ENCODE measurements around the gene WDR4. TPM values are rescaled to one million over a fixed set of nuclear protein-coding genes. Genes with fewer than 3 reads are reported as not detected.

Gene WDR4
- total and polyA plus RNA-seq, 2 experiments from 2014 or later: 22.5 to 50.2 TPM

GRCh38 chr21:42829954-42830353 is 49.4 kb downstream of the WDR4 start:
- no peaks in the 10 kb centered on the region for H3K79me2 ChIP-seq (replicated peaks; ENCODE audit: insufficient read depth)
- DNase-seq (ENCODE audit: low spot score): no peak
- no peak overlapping the region for H3K27ac Mint-ChIP-seq
- no peak overlapping the region for H3K4me2 ChIP-seq
- H3K27ac ChIP-seq (ENCODE audit: low read depth): no peak overlapping the region
- H3K27me3 Mint-ChIP-seq (ENCODE audit: insufficient read depth, low read depth, poor library complexity): peaks cover 56% of the 10 kb centered on the region
- H3K27me3 ChIP-seq (ENCODE audit: insufficient read depth): peaks cover 48% of the 10 kb centered on the region
- H3K9me2 ChIP-seq (ENCODE audit: insufficient read depth): 0 out of 2 replicates have a peak, but pooled peaks cover 5% of the 10 kb centered on the region
- peaks cover 26% of the 10 kb centered on the region for H3F3A ChIP-seq (replicated peaks; ENCODE audit: low read depth)
- TF ChIP-seq ZNF462 (CRISPR knock-in tag; IDR thresholded peaks at IDR 0.05) (no peak), STAT1 (IDR thresholded peaks at IDR 0.05; ENCODE audit: unreplicated experiment) (no peak), ETS1 (IDR thresholded peaks at IDR 0.05) (no peak), ZNF114 (CRISPR knock-in tag; IDR thresholded peaks at IDR 0.05) (no peak), JUNB (IDR thresholded peaks at IDR 0.05; ENCODE audit: unreplicated experiment) (no peak)
- no peak overlapping the region for H3K4me3 ChIP-seq
- H3K4me3 Mint-ChIP-seq: no peak overlapping the region
- H3K4me1 ChIP-seq (ENCODE audit: insufficient read depth): peaks cover 4% of the 10 kb centered on the region
- no peak overlapping the region for H2AFZ ChIP-seq
- ATAC-seq: no peak
- H4K20me1 ChIP-seq (replicated peaks; ENCODE audit: insufficient read depth): peaks cover 3% of the 10 kb centered on the region
- peaks cover 16% of the 10 kb centered on the region for H3K4me1 Mint-ChIP-seq
- peaks cover 8% of the 10 kb centered on the region for H3K36me3 Mint-ChIP-seq (ENCODE audit: low read depth)
- H3K36me3 ChIP-seq (ENCODE audit: insufficient read depth): no peaks in the 10 kb centered on the region
- H3K9me3 Mint-ChIP-seq: peaks cover 27% of the 10 kb centered on the region; the same call in 2 of the 3 replicates

GRCh38 chr21:42829417-42829816 is 49.9 kb downstream of the WDR4 start:
- no peak overlapping the region for H3K4me2 ChIP-seq
- DNase-seq (ENCODE audit: low spot score): no peak
- peaks cover 53% of the 10 kb centered on the region for H3K27me3 ChIP-seq (ENCODE audit: insufficient read depth)
- no peaks in the 10 kb centered on the region for H3K79me2 ChIP-seq (replicated peaks; ENCODE audit: insufficient read depth)
- peaks cover 56% of the 10 kb centered on the region for H3K27me3 Mint-ChIP-seq (ENCODE audit: insufficient read depth, low read depth, poor library complexity)
- H3K4me1 Mint-ChIP-seq: peaks cover 16% of the 10 kb centered on the region
- H3K27ac Mint-ChIP-seq: no peak overlapping the region
- H3K9me3 Mint-ChIP-seq: peaks cover 27% of the 10 kb centered on the region; the same call in 2 of the 3 replicates
- H2AFZ ChIP-seq: no peak overlapping the region
- ATAC-seq: no peak
- peaks cover 21% of the 10 kb centered on the region; the same call in 1 of the 2 replicates for H3F3A ChIP-seq (replicated peaks; ENCODE audit: low read depth)
- H3K27ac ChIP-seq (ENCODE audit: low read depth): no peak overlapping the region
- peaks cover 4% of the 10 kb centered on the region for H3K4me1 ChIP-seq (ENCODE audit: insufficient read depth)
- no peak overlapping the region for H3K4me3 ChIP-seq
- peaks cover 5% of the 10 kb centered on the region for H3K36me3 Mint-ChIP-seq (ENCODE audit: low read depth)
- peaks cover 3% of the 10 kb centered on the region for H4K20me1 ChIP-seq (replicated peaks; ENCODE audit: insufficient read depth)
- H3K36me3 ChIP-seq (ENCODE audit: insufficient read depth): no peaks in the 10 kb centered on the region
- H3K4me3 Mint-ChIP-seq: no peak overlapping the region
- H3K9me2 ChIP-seq (ENCODE audit: insufficient read depth): 0 out of 2 replicates have a peak, but pooled peaks cover 5% of the 10 kb centered on the region
- TF ChIP-seq ZNF331 (CRISPR knock-in tag; IDR thresholded peaks at IDR 0.05; ENCODE audit: low read depth) (no peak), JUNB (IDR thresholded peaks at IDR 0.05; ENCODE audit: unreplicated experiment) (no peak), NANOG (IDR thresholded peaks at IDR 0.05; ENCODE audit: borderline replicate concordance) (no peak), CTCF (conservative IDR thresholded peaks at IDR 0.05; ENCODE audit: low read depth in 2 of 2) (no peak), REST (IDR thresholded peaks at IDR 0.05; ENCODE audit: unreplicated experiment) (no peak), ZNF114 (CRISPR knock-in tag; IDR thresholded peaks at IDR 0.05) (no peak)

Data from GM23338 (cell line).